AG09319 (cell line): ENCODE results near the gene MAP3K20.

Source experiments
- DNase-seq: peaks from one replicate; pipeline ENCODE4 v3.0.0-alpha.2; 2010; ENCODE audit warnings: low read depth; ENCODE audit errors: extremely low read depth
- CTCF ChIP-seq: IDR thresholded peaks from 2 replicates; pipeline ENCODE4 v1.5.1; 2011; ENCODE audit warnings: low read depth, mild to moderate bottlenecking, inconsistent platforms, low read length, moderate library complexity

MAP3K20 gene

GRCh38 chr2:173075781-173076580 lies at the start of gene MAP3K20:
TSS of gene MAP3K20 (plus strand) at chr2:173075846. CDS start at chr2:173091032, 15,186 bp downstream.
- no peak for DNase-seq
- TF ChIP-seq CTCF: peak; percentile 44

GRCh38 chr2:173026479-173026878 lies 49.2 kb upstream of the MAP3K20 start:
- no peak for TF ChIP-seq CTCF
- DNase-seq: no peak

GRCh38 chr2:173027181-173028128 lies 48.2 kb upstream of the MAP3K20 start:
- peak; percentile 80 for DNase-seq
- peak; percentile 86 for TF ChIP-seq CTCF

- no peak for TF ChIP-seq CTCF
- no peak for DNase-seq
These were observed 47.5 kb upstream of the MAP3K20 start for GRCh38 chr2:173028141-173028540.

- no peak for TF ChIP-seq CTCF
- peak; percentile 69 for DNase-seq
These were observed 47.0 kb upstream of the MAP3K20 start for GRCh38 chr2:173028671-173029070.

GRCh38 chr2:173030561-173031490 lies 44.8 kb upstream of the MAP3K20 start:
- no peak for DNase-seq
- no peak for TF ChIP-seq CTCF
